Measurements from ENCODE around the gene TMEM237. TPM values are rescaled to one million over a fixed set of nuclear protein-coding genes. Genes with fewer than 3 reads are reported as not detected.

TMEM237 gene
- total and polyA plus RNA-seq, 4 donors = 1.2 to 5.2 (median 2.2) TPM

- Histone ChIP-seq H3K4me1 (ENCODE audit: control insufficient read depth in 4 of 4, insufficient read depth in 4 of 4, low read length in 3 of 4) (no peaks in the 10 kb centered on the region), H3K27me3 (ENCODE audit: control insufficient read depth in 4 of 4, insufficient read depth in 4 of 4, low read length in 3 of 4) (no peaks in the 10 kb centered on the region), H3K27ac (ENCODE audit: low read depth in 1 of 2, low read length in 2 of 2) (no peak overlapping the region), H3K9me3 (ENCODE audit: control insufficient read depth in 4 of 4, low read length in 3 of 4) (no peaks in the 10 kb centered on the region), H3K9ac (ENCODE audit: low read depth in 1 of 2, low read length in 2 of 2) (no peak overlapping the region), H3K36me3 (ENCODE audit: control insufficient read depth in 4 of 4, insufficient read depth in 3 of 4, low read depth in 1 of 4, low read length in 3 of 4) (no peaks in the 10 kb centered on the region), H3K4me3 (ENCODE audit: low read depth in 1 of 3, low read length in 3 of 3) (no peak overlapping the region)
- TF ChIP-seq ZBTB33 (IDR thresholded peaks at IDR 0.05) = no peak
- no peak for TF ChIP-seq NR2F2 (IDR thresholded peaks at IDR 0.05)
- TF ChIP-seq TAF1 (conservative IDR thresholded peaks at IDR 0.05) = no peak
- no peak for TF ChIP-seq HNF4A (conservative IDR thresholded peaks at IDR 0.05)
- TF ChIP-seq SP1 (IDR thresholded peaks at IDR 0.05) = no peak
- TF ChIP-seq FOXA2 (IDR thresholded peaks at IDR 0.05) = no peak
- no peak for TF ChIP-seq GABPA (IDR thresholded peaks at IDR 0.05 in 1 of 2, conservative IDR thresholded peaks at IDR 0.05 in 1 of 2)
- TF ChIP-seq RAD21 (IDR thresholded peaks at IDR 0.05) = no peak
- TF ChIP-seq FOXA1 (IDR thresholded peaks at IDR 0.05) = no peak
- TF ChIP-seq YY1 (IDR thresholded peaks at IDR 0.05) = no peak
- no peak for TF ChIP-seq REST (IDR thresholded peaks at IDR 0.05)
- TF ChIP-seq, protein P1, sequence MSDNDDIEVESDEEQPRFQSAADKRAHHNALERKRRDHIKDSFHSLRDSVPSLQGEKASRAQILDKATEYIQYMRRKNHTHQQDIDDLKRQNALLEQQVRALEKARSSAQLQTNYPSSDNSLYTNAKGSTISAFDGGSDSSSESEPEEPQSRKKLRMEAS (IDR thresholded peaks at IDR 0.05) = no peak
- TF ChIP-seq, protein P2, sequence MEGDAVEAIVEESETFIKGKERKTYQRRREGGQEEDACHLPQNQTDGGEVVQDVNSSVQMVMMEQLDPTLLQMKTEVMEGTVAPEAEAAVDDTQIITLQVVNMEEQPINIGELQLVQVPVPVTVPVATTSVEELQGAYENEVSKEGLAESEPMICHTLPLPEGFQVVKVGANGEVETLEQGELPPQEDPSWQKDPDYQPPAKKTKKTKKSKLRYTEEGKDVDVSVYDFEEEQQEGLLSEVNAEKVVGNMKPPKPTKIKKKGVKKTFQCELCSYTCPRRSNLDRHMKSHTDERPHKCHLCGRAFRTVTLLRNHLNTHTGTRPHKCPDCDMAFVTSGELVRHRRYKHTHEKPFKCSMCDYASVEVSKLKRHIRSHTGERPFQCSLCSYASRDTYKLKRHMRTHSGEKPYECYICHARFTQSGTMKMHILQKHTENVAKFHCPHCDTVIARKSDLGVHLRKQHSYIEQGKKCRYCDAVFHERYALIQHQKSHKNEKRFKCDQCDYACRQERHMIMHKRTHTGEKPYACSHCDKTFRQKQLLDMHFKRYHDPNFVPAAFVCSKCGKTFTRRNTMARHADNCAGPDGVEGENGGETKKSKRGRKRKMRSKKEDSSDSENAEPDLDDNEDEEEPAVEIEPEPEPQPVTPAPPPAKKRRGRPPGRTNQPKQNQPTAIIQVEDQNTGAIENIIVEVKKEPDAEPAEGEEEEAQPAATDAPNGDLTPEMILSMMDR (IDR thresholded peaks at IDR 0.05; ENCODE audit: low read depth, low read length, missing input control) = no peak
- WGBS = 89% methylated on average over 4 of the region's 4 CpGs
- DNase-seq (ENCODE audit: low spot score) = no peak
Observed at GRCh38 chr2:201675454-201675853, 32.2 kb upstream of the TMEM237 start.

GRCh38 chr2:201674794-201675193 is 31.5 kb upstream of the TMEM237 start:
- no peak for DNase-seq (ENCODE audit: low spot score)
- no peaks in the 10 kb centered on the region for H3K36me3 ChIP-seq (ENCODE audit: control insufficient read depth in 4 of 4, insufficient read depth in 3 of 4, low read depth in 1 of 4, low read length in 3 of 4)
- H3K4me3 ChIP-seq (ENCODE audit: low read depth in 1 of 3, low read length in 3 of 3) = no peak overlapping the region
- no peaks in the 10 kb centered on the region for H3K9me3 ChIP-seq (ENCODE audit: control insufficient read depth in 4 of 4, low read length in 3 of 4)
- TF ChIP-seq ATF3 (IDR thresholded peaks at IDR 0.05) (no peak), GABPA (IDR thresholded peaks at IDR 0.05 in 1 of 2, conservative IDR thresholded peaks at IDR 0.05 in 1 of 2) (no peak), FOXA2 (IDR thresholded peaks at IDR 0.05) (no peak), FOXA1 (IDR thresholded peaks at IDR 0.05) (no peak), TAF1 (conservative IDR thresholded peaks at IDR 0.05) (no peak), NR2F2 (IDR thresholded peaks at IDR 0.05) (no peak), SP1 (IDR thresholded peaks at IDR 0.05) (no peak), JUND (IDR thresholded peaks at IDR 0.05) (no peak), RXRA (IDR thresholded peaks at IDR 0.05) (no peak), RAD21 (IDR thresholded peaks at IDR 0.05) (no peak), EGR1 (IDR thresholded peaks at IDR 0.05; ENCODE audit: low read depth in 2 of 2) (no peak)
- TF ChIP-seq, protein P1 (IDR thresholded peaks at IDR 0.05) = no peak
- H3K9ac ChIP-seq (ENCODE audit: low read depth in 1 of 2, low read length in 2 of 2) = no peak overlapping the region
- no peaks in the 10 kb centered on the region for H3K4me1 ChIP-seq (ENCODE audit: control insufficient read depth in 4 of 4, insufficient read depth in 4 of 4, low read length in 3 of 4)
- WGBS = 88% methylated on average over 3 of the region's 3 CpGs
- no peak overlapping the region for H3K27ac ChIP-seq (ENCODE audit: low read depth in 1 of 2, low read length in 2 of 2)
- H3K27me3 ChIP-seq (ENCODE audit: control insufficient read depth in 4 of 4, insufficient read depth in 4 of 4, low read length in 3 of 4) = no peaks in the 10 kb centered on the region

All from liver (tissue), 9 donors.